PC-9 (cell line): Measurements from ENCODE around the gene DRAM2. TPM values are rescaled to one million over a fixed set of nuclear protein-coding genes. Genes with fewer than 3 reads are reported as not detected.

Source experiments
- Bru-seq: library from RNA; stranded (reverse); fragments of 400-500 nt; gene quantifications from one replicate; lab custom pipeline; 2021; lab: Mats Ljungman, UMichigan
- BruChase-seq, 2 experiments: library from RNA; stranded (reverse); fragments of 400-500 nt; gene quantifications; one replicate each; lab custom pipeline; 2021; lab: Mats Ljungman, UMichigan
- BruUV-seq: library from RNA; stranded (reverse); fragments of 400-500 nt; replicated peaks from 2 replicates; lab custom pipeline; 2021; lab: Mats Ljungman, UMichigan
- CTCF ChIA-PET: fragments of 300-600 bp; sonication (Branson Sonifier 250); formaldehyde crosslinking; loops from one replicate; lab custom pipeline; 2022; ENCODE audit warnings: antibody characterized with exemption; lab: Charles Lee
- POLR2A ChIA-PET: fragments of 300-600 bp; sonication (Branson Sonifier 250); formaldehyde crosslinking; loops from one replicate; lab custom pipeline; 2022; ENCODE audit warnings: antibody characterized with exemption; ENCODE audit not compliant: unreplicated experiment; lab: Charles Lee
- DNase-seq, 2 experiments: peaks; one replicate each; pipeline versions ENCODE4 v3.0.0 to v3.0.0-alpha.2; 2015 to 2022; ENCODE audit warnings: mixed read lengths in 1 of 2
- H2AFZ ChIP-seq: fragments of 200-600 bp; sonication (generic); 2 replicates; pipeline ENCODE4 v1.8.1; 2017; ENCODE audit warnings: antibody characterized with exemption
- H3F3A ChIP-seq: fragments of 200-600 bp; sonication (generic); 2 replicates; pipeline ENCODE4 v1.8.1; 2017; ENCODE audit warnings: antibody characterized with exemption, mild to moderate bottlenecking, low read depth; ENCODE audit not compliant: insufficient read depth
- H3K27ac ChIP-seq: fragments of 200-600 bp; sonication (generic); 2 replicates; pipeline ENCODE4 v1.6.1; 2016; ENCODE audit warnings: mixed run types
- H3K27me3 ChIP-seq: fragments of 200-600 bp; sonication (generic); 2 replicates; pipeline ENCODE4 v1.6.1; 2016; ENCODE audit warnings: low read depth, mixed run types; ENCODE audit not compliant: insufficient read depth
- H3K36me3 ChIP-seq: fragments of 200-600 bp; sonication (generic); 2 replicates; pipeline ENCODE4 v1.6.1; 2016; ENCODE audit warnings: low read depth, mixed run types
- H3K4me1 ChIP-seq: fragments of 200-600 bp; sonication (generic); replicated peaks from 2 replicates; pipeline ENCODE4 v1.6.1; 2016; ENCODE audit warnings: mixed run types; ENCODE audit not compliant: insufficient read depth
- H3K4me2 ChIP-seq: fragments of 200-600 bp; sonication (generic); 2 replicates; pipeline ENCODE4 v1.6.1; 2017; ENCODE audit warnings: mixed run types
- H3K4me3 ChIP-seq: fragments of 200-600 bp; sonication (generic); 2 replicates; pipeline ENCODE4 v1.6.1; 2016; ENCODE audit warnings: mixed run types
- H3K79me2 ChIP-seq: fragments of 200-600 bp; sonication (generic); 2 replicates; pipeline ENCODE4 v1.6.1; 2017; ENCODE audit warnings: low read depth, mixed run types
- H3K9me2 ChIP-seq: fragments of 200-600 bp; sonication (generic); 2 replicates; pipeline ENCODE4 v1.8.1; 2017; ENCODE audit warnings: mild to moderate bottlenecking; ENCODE audit not compliant: insufficient read depth
- H3K9me3 ChIP-seq: fragments of 200-600 bp; sonication (generic); 2 replicates; pipeline ENCODE4 v1.8.1; 2016; ENCODE audit warnings: low read depth; ENCODE audit not compliant: insufficient read depth
- H4K20me1 ChIP-seq: fragments of 200-600 bp; sonication (generic); 2 replicates; pipeline ENCODE4 v1.8.1; 2017; ENCODE audit not compliant: insufficient read depth
- CTCF ChIP-seq: fragments of 200-600 bp; sonication (generic); conservative IDR thresholded peaks from 2 replicates; pipeline ENCODE4 v1.6.1; 2017; ENCODE audit warnings: mixed run types, antibody characterized with exemption, mild to moderate bottlenecking, moderate library complexity
- EZH2 ChIP-seq: fragments of 200-600 bp; sonication (generic); IDR thresholded peaks from 2 replicates; pipeline ENCODE4 v1.8.0; 2017; ENCODE audit warnings: antibody characterized with exemption, low read depth
- intact Hi-C: fragments of 100-400 bp; cut with micrococcal nuclease; formaldehyde crosslinking; loops from one replicate; pipeline ENCODE4 v1.10.0; 2022; ENCODE audit not compliant: unreplicated experiment
- long read RNA-seq: library from polyadenylated mRNA; stranded (forward); transcript quantifications from one replicate; pipeline ENCODE4 v2.0.0, GENCODE V29; 2022
- total RNA-seq: library from RNA; stranded (reverse); gene quantifications from 2 replicates; pipeline ENCODE4 v1.2.3, GENCODE V29; 2021

Gene DRAM2
- total RNA-seq, result 34.8 and 37.9 TPM in 2 replicates
- percentile 77 among the genes with signal in this experiment for Bru-seq, nascent RNA
- percentile 90 among the genes with signal in this experiment for BruChase-seq, experiment 1, labeled RNA remaining after a 2-hour chase
- BruChase-seq, experiment 2, labeled RNA remaining after a 6-hour chase, result percentile 69 among the genes with signal in this experiment
- long read RNA-seq, transcript DRAM2-208 (9 exons, 1,872 nt), result major isoform, 42 of 71 reads
- long read RNA-seq, partial matches to known transcripts, result 11 of 71 reads
- long read RNA-seq, other reads (novel, unspliced or antisense), result 18 of 71 reads

DNA sequence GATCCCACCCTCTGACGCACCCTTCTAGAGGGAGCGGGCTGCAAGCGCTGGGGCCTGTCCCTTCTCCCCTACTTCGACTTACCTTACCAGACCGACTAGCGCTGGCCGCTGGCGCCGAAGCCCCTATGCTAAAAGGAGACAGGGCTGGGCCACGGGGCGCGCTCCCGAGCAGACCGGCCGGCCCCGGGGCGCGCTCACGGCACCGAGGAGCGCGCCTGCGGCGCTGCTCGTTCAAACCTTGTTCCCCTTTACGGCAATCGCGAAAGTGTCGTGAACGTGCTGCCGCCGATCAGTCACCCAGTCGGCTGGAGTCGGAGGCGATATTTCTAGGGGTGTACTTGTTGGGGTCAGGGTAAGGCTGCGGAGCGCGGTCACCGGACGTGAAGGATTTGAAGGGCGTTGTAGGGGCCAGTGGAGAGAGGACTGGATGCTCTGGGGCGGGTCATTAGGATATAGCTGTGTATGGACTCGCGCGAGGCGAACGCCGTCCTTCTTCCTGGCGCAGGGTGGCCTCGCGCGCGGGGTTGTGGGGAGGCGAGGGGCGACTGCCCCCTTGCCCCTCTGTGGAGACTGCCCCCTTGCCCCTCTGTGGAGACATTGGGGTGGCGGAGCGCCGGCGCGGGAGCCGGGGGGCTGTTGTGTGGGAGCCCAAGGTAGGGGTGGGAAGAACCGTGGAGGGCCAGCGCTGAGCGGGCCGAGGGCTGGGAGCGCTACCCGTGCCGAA, at the start of gene DRAM2, which contains the start of gene CEPT1:
Gene DRAM2 (minus strand): TSS at position 138 of the 724 bp plus-strand sequence. CDS start 8,539 bp downstream, outside the sequence.
Gene CEPT1 (plus strand): TSS at position 268 of the 724 bp plus-strand sequence. CDS start 7,492 bp downstream, outside the sequence.
- H3F3A ChIP-seq, result peaks cover 8% of the 10 kb centered on the region
- peak within 1 kb of the TSS; percentile 70 for H3K27ac ChIP-seq
- peaks cover 69% of the 10 kb centered on the region for H3K79me2 ChIP-seq
- H2AFZ ChIP-seq, result peak within 1 kb of the TSS; percentile 95
- H3K36me3 ChIP-seq, result peaks cover 29% of the 10 kb centered on the region
- TSS peak; percentile 43 for BruUV-seq
- H3K4me2 ChIP-seq, result peak within 1 kb of the TSS; percentile 98
- peak; percentile 92 to 93 for DNase-seq
- no peaks in the 10 kb centered on the region for H3K9me2 ChIP-seq
- no peaks in the 10 kb centered on the region for H3K9me3 ChIP-seq
- CTCF ChIA-PET, result no interaction called here
- TF ChIP-seq EZH2, result no peak
- TF ChIP-seq CTCF, result 0 out of 2 replicates have a peak, but pooled peaks have one; percentile 15
- intact Hi-C loops, result loop anchor here (10.0 kb wide), 1 partner anchor 305 kb away; the partner anchor contains the start of genes ATP5PB and WDR77
- POLR2A ChIA-PET, result no interaction called here
- H3K4me3 ChIP-seq, result peak within 1 kb of the TSS; percentile 72
- H3K4me1 ChIP-seq, result peaks cover 28% of the 10 kb centered on the region
- peaks cover 20% of the 10 kb centered on the region for H4K20me1 ChIP-seq
- no peaks in the 10 kb centered on the region for H3K27me3 ChIP-seq

DNA sequence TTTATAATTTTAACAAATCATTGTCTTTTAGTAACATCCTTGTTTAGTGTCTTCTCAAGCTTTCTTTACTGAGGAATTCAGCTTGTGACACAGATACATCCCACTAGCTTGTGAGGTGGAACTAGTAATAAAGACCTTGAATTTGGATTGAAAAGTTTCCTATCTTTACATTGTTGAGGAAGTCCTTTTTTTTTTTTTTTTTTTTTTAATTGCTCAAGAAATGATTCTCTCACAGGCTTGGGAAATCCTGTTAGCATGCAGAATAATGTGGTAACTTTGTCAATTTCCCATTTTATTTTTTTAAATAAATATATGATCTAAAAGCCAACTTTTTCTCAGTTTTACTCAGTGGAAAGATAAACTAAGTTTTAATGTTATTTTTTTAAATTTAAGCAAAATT, 44.8 kb upstream of the DRAM2 start:
- ChIA-PET CTCF (no interaction called here), POLR2A (no interaction called here)
- Histone ChIP-seq H3K79me2 (no peaks in the 10 kb centered on the region), H4K20me1 (no peaks in the 10 kb centered on the region), H3F3A (peaks cover 12% of the 10 kb centered on the region), H2AFZ (no peak overlapping the region), H3K4me2 (no peak overlapping the region), H3K27me3 (no peaks in the 10 kb centered on the region), H3K36me3 (peaks cover 58% of the 10 kb centered on the region), H3K9me2 (no peaks in the 10 kb centered on the region), H3K4me1 (no peaks in the 10 kb centered on the region), H3K4me3 (no peak overlapping the region), H3K27ac (no peak overlapping the region), H3K9me3 (peaks cover 3% of the 10 kb centered on the region; the same call in 1 of the 2 replicates)
- no TSS peak for BruUV-seq
- TF ChIP-seq CTCF, result no peak
- TF ChIP-seq EZH2, result no peak
- no peak for DNase-seq
- intact Hi-C loops, result no loop called here

DNA sequence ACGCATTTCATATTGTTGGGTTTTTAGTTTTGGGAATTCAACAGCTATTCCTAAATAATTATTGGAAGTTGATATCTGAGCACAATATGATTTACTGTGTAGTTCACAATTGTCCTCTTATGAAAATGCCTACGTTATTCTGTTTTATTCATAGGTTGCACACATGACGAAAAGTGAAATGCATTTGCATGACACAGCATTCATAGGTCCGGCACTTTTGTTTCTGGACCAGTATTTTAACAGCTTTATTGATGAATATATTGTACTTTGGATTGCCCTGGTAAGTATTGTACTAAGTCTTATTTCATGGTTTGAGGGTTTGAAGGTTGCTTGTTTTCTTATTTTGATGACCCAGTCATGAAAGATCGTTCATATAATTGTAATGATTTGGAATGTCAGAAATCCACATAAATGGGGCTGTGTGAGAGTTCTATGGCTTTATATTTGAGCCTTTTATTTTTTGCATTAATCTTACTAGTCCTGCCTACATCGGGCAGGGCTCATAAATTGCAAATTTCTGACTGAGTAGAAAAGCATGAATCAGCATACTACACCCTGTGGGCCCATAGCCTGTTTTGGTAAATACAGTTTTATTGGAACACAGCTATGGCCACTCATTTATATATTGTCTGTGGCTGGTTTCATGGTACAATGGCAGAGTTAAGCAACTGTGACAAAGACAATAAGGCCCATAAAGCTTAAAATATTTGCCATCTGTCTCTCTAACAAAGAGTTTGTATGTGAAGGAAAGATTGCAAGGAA, 43.6 kb upstream of the DRAM2 start:
- CTCF ChIA-PET, result no interaction called here
- no peak for TF ChIP-seq CTCF
- TF ChIP-seq EZH2, result no peak
- no peaks in the 10 kb centered on the region for H3K9me2 ChIP-seq
- no peaks in the 10 kb centered on the region for H3K27me3 ChIP-seq
- peaks cover 61% of the 10 kb centered on the region for H3K36me3 ChIP-seq
- no TSS peak for BruUV-seq
- DNase-seq, result no peak
- H3F3A ChIP-seq, result peaks cover 12% of the 10 kb centered on the region
- no peaks in the 10 kb centered on the region for H3K9me3 ChIP-seq
- no peaks in the 10 kb centered on the region for H3K4me1 ChIP-seq
- no peak overlapping the region for H3K4me3 ChIP-seq
- intact Hi-C loops, result no loop called here
- no peaks in the 10 kb centered on the region for H3K79me2 ChIP-seq
- no peak overlapping the region for H3K4me2 ChIP-seq
- no peaks in the 10 kb centered on the region for H4K20me1 ChIP-seq
- POLR2A ChIA-PET, result no interaction called here
- H2AFZ ChIP-seq, result no peak overlapping the region
- no peak overlapping the region for H3K27ac ChIP-seq
